Epithelial cell of proximal tubule (primary cell): ENCODE data around the gene SLC16A2. TPM values are rescaled to one million over a fixed set of nuclear protein-coding genes. Genes with fewer than 3 reads are reported as not detected.

Experiments
- DNase-seq: peaks from one replicate; pipeline ENCODE4 v3.0.0-alpha.2; 2011; ENCODE audit warnings: low read depth
- H3K4me3 ChIP-seq: 2 replicates; pipeline ENCODE4 v1.5.1; 2011; ENCODE audit warnings: low read depth, mild to moderate bottlenecking, low read length
- total RNA-seq: library from RNA; depleted of rRNA; stranded (reverse); fragments of >200 nt; gene quantifications from 2 replicates; pipeline ENCODE4 v1.2.3, GENCODE V29; 2015
- TF ChIP-seq, protein P1 (sequence below): conservative IDR thresholded peaks from 2 replicates; pipeline ENCODE4 v1.5.1; 2012; ENCODE audit warnings: low read depth, mild to moderate bottlenecking, low read length

Gene SLC16A2
- total RNA-seq, 1 donor from 2014 or later, result 5.3 TPM

GRCh38 chrX:74557378-74557777, 136.1 kb downstream of the SLC16A2 start:
- TF ChIP-seq, protein P1, sequence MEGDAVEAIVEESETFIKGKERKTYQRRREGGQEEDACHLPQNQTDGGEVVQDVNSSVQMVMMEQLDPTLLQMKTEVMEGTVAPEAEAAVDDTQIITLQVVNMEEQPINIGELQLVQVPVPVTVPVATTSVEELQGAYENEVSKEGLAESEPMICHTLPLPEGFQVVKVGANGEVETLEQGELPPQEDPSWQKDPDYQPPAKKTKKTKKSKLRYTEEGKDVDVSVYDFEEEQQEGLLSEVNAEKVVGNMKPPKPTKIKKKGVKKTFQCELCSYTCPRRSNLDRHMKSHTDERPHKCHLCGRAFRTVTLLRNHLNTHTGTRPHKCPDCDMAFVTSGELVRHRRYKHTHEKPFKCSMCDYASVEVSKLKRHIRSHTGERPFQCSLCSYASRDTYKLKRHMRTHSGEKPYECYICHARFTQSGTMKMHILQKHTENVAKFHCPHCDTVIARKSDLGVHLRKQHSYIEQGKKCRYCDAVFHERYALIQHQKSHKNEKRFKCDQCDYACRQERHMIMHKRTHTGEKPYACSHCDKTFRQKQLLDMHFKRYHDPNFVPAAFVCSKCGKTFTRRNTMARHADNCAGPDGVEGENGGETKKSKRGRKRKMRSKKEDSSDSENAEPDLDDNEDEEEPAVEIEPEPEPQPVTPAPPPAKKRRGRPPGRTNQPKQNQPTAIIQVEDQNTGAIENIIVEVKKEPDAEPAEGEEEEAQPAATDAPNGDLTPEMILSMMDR, result no peak
- DNase-seq, result no peak
- no peak overlapping the region for H3K4me3 ChIP-seq

DNA sequence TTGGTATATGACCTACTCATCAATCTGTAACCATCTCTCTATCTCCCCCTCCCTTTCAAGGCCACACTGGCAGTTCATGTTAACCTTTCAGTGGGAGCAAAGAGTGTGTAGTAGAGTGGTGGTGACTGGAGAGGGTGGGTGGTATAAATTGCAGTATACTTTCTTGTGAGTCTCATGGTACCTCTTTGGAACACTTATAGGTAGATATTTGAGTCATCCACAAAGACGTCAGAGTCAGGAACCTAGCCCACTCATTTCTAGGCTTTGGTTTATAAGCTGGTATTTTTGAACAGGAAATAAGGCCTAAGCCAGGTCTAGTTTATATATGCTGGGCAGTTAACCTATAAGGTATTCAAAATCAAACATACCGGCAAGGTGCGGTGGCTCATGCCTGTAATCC, 156.8 kb downstream of the SLC16A2 start:
- no peak overlapping the region for H3K4me3 ChIP-seq
- no peak for DNase-seq
- TF ChIP-seq, protein P1, result no peak

DNA sequence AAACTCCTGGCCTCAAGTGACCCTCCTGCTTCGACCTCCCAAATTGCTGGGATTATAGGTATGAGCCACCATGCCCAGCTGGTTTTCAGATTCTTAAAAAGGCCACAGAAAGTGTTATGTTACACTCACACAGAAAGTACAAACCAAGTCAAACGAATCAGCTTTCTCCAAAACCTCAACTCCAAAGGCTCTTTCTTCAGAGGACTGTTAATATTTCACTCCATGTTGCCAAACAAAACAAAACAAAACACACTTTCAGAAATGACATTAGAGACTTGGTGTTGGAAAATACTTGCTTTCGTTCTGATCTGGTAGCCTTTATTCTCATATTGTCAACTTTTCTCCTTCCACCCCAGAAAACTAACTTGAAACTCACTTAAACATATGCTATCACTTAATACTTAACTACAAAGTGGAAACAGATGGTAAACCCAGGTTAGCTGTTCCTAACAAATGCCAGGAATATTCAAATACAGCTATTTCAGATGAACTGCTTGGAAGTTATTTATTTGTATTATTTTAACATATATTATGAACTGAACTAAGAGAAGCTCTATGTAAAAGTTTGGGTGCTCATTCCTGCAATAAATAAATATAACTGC, 158.4 kb downstream of the SLC16A2 start:
- DNase-seq, result peak; percentile 19
- no peak overlapping the region for H3K4me3 ChIP-seq
- TF ChIP-seq, protein P1, result no peak

Other genes with a start within 250 kb of the SLC16A2 start
- gene ZCCHC13, start 117.3 kb upstream of the SLC16A2 start, total RNA-seq, result not detected in 2 replicates
- gene RLIM, start 193.1 kb downstream of the SLC16A2 start, total RNA-seq, result 19.3 and 26.7 TPM in 2 replicates